MCF 10A (cell line): ENCODE results near the gene KCNB1. TPM values are rescaled to one million over a fixed set of nuclear protein-coding genes. Genes with fewer than 3 reads are reported as not detected.

Experiments
- BruUV-seq: library from RNA; stranded (reverse); fragments of 400-500 nt; replicated peaks from 2 replicates; lab custom pipeline; 2021; lab: Mats Ljungman, UMichigan
- CTCF ChIA-PET: fragments of 300-600 bp; sonication (Branson Sonifier 250); formaldehyde crosslinking; extraction: SDS; loops from one replicate; lab custom pipeline; 2021; ENCODE audit warnings: antibody characterized with exemption, inconsistent platforms; lab: Yijun Ruan, JAX
- POLR2A ChIA-PET: fragments of 300-600, 350-650 bp; sonication (Branson Sonifier 250); formaldehyde crosslinking; extraction: SDS; loops from one replicate; lab custom pipeline; 2020; ENCODE audit warnings: antibody characterized with exemption, inconsistent platforms; lab: Yijun Ruan, JAX
- DNase-seq: peaks from one replicate; pipeline ENCODE4 v3.0.0-alpha.2; 2018; ENCODE audit not compliant: unreplicated experiment
- H3K27ac Mint-ChIP-seq: one replicate; pipeline ENCODE4 v1.8.0; 2022; ENCODE audit warnings: mild to moderate bottlenecking, low read depth, mixed read lengths; ENCODE audit not compliant: unreplicated experiment
- H3K27me3 Mint-ChIP-seq: one replicate; pipeline ENCODE4 v1.8.0; 2022; ENCODE audit warnings: mixed read lengths; ENCODE audit not compliant: insufficient read depth, unreplicated experiment
- H3K36me3 Mint-ChIP-seq: one replicate; pipeline ENCODE4 v1.8.0; 2022; ENCODE audit warnings: mild to moderate bottlenecking, moderate library complexity, mixed read lengths; ENCODE audit not compliant: insufficient read depth, unreplicated experiment
- H3K4me1 Mint-ChIP-seq: one replicate; pipeline ENCODE4 v1.8.0; 2022; ENCODE audit warnings: mixed read lengths; ENCODE audit not compliant: insufficient read depth, unreplicated experiment
- H3K4me3 Mint-ChIP-seq: one replicate; pipeline ENCODE4 v1.8.0; 2022; ENCODE audit warnings: mild to moderate bottlenecking, moderate library complexity, mixed read lengths; ENCODE audit not compliant: unreplicated experiment
- H3K9me3 Mint-ChIP-seq: one replicate; pipeline ENCODE4 v1.8.0; 2022; ENCODE audit warnings: mixed read lengths; ENCODE audit not compliant: unreplicated experiment
- intact Hi-C: fragments of 100-400 bp; cut with micrococcal nuclease; formaldehyde crosslinking; loops from 2 replicates; pipeline ENCODE4 v1.14.1; 2022
- total RNA-seq: library from RNA; stranded (reverse); gene quantifications from 2 replicates; pipeline ENCODE4 v1.2.3, GENCODE V29; 2022
- TF ChIP-seq, protein P1 (sequence below): fragments of 200-600 bp; IDR thresholded peaks from one replicate; pipeline ENCODE4 v1.8.0; 2022; ENCODE audit warnings: antibody characterized with exemption, mild to moderate bottlenecking; ENCODE audit not compliant: unreplicated experiment

Gene KCNB1
- total RNA-seq, 1 experiment from 2014 or later = 2.8 TPM

GRCh38 chr20:49319208-49319809, 163.2 kb downstream of the KCNB1 start:
- ChIA-PET CTCF (interaction anchor here (0.6 to 1.7 kb wide), 8 partner anchors 14 to 527 kb away, joined by 3 to 5 read pairs (median 4); no protein-coding TSS in a partner anchor), POLR2A (interaction anchor here (1.5 kb wide), 1 partner anchor 43 kb away, joined by 6 read pairs; no protein-coding TSS in a partner anchor)
- TF ChIP-seq, protein P1, sequence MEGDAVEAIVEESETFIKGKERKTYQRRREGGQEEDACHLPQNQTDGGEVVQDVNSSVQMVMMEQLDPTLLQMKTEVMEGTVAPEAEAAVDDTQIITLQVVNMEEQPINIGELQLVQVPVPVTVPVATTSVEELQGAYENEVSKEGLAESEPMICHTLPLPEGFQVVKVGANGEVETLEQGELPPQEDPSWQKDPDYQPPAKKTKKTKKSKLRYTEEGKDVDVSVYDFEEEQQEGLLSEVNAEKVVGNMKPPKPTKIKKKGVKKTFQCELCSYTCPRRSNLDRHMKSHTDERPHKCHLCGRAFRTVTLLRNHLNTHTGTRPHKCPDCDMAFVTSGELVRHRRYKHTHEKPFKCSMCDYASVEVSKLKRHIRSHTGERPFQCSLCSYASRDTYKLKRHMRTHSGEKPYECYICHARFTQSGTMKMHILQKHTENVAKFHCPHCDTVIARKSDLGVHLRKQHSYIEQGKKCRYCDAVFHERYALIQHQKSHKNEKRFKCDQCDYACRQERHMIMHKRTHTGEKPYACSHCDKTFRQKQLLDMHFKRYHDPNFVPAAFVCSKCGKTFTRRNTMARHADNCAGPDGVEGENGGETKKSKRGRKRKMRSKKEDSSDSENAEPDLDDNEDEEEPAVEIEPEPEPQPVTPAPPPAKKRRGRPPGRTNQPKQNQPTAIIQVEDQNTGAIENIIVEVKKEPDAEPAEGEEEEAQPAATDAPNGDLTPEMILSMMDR = no peak
- Mint-ChIP-seq H3K27me3 (peaks cover 40% of the 10 kb centered on the region), H3K36me3 (no peaks in the 10 kb centered on the region), H3K27ac (no peak overlapping the region), H3K4me3 (no peak overlapping the region), H3K4me1 (no peaks in the 10 kb centered on the region), H3K9me3 (no peaks in the 10 kb centered on the region)
- no TSS peak for BruUV-seq
- intact Hi-C loops = no loop called here
- no peak for DNase-seq

DNA sequence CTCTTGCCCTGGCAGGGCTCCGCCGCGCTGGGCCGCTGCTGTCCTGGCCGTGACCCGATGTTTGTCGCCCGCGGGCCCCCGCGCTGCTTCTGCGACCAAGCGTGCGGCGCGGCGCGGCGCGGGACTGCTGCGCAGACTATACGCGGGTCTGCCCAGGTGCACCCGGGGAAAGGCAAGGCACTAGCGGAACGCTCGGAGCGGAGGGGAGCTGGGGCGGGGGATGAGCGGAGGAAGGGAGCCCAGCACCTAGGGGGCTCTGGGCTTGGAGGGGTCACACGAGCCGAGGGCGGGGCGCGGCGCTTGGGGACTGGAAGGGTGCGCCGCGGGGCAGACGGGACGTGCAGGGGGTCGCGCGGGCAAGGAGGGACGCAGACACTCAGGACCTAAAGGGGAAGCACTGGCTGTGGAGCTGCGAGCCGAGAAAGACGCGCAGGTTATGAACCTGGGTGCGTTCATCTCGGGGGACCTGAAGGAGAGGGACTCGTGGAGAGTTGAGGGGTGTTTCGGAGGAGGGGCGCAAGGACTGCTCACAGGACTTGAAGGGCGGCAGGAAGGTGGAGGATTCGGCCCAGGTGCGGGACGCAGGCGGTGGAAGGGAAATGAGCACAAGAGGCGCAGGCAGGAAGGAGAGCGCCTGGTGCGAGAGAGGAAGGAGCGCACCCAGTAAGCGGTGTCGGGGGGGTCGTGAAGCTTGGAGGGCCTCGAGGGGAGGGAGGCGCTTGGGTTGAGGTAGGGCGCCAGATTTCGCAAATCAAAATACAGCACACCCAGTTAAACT, 163.8 kb downstream of the KCNB1 start:
- Mint-ChIP-seq H3K4me1 (no peaks in the 10 kb centered on the region), H3K27ac (no peak overlapping the region), H3K36me3 (no peaks in the 10 kb centered on the region), H3K27me3 (peaks cover 40% of the 10 kb centered on the region), H3K9me3 (no peaks in the 10 kb centered on the region), H3K4me3 (no peak overlapping the region)
- intact Hi-C loops = no loop called here
- BruUV-seq = no TSS peak
- DNase-seq = no peak
- TF ChIP-seq, protein P1 = no peak
- ChIA-PET POLR2A (interaction anchor here (0.6 to 1.0 kb wide), 2 partner anchors 37 to 109 kb away, joined by 3 to 4 read pairs; no protein-coding TSS in a partner anchor), CTCF (interaction anchor here (0.7 to 1.7 kb wide), 3 partner anchors 18 to 528 kb away, joined by 3 to 4 read pairs (median 4); no protein-coding TSS in a partner anchor)

DNA sequence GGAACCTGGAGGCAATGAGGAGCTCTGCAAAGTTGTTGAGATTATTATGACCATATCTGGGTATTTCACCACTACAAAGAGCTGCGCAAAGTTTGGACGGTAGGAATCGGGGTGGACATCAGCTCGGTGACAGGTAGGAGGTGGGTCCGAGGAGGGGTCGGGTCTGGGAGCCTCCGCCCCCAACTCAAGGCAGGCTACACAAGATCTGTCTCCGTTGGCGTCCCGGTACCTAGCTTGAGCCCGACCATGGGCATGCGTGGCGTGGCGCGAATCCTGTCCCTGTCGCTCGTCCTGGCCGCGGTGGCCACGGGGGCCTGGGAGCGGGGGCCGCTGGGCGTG, 164.4 kb downstream of the KCNB1 start:
- no peak for DNase-seq
- Mint-ChIP-seq H3K27ac (no peak overlapping the region), H3K36me3 (no peaks in the 10 kb centered on the region), H3K4me1 (no peaks in the 10 kb centered on the region), H3K4me3 (no peak overlapping the region), H3K9me3 (no peaks in the 10 kb centered on the region), H3K27me3 (peaks cover 40% of the 10 kb centered on the region)
- intact Hi-C loops = no loop called here
- POLR2A ChIA-PET = interaction anchor here (1.0 kb wide), 1 partner anchor 37 kb away, joined by 4 read pairs; no protein-coding TSS in a partner anchor
- BruUV-seq = no TSS peak
- CTCF ChIA-PET = interaction anchor here (0.5 kb wide), 1 partner anchor 602 kb away, joined by 3 read pairs; no protein-coding TSS in a partner anchor
- TF ChIP-seq, protein P1 = no peak

DNA sequence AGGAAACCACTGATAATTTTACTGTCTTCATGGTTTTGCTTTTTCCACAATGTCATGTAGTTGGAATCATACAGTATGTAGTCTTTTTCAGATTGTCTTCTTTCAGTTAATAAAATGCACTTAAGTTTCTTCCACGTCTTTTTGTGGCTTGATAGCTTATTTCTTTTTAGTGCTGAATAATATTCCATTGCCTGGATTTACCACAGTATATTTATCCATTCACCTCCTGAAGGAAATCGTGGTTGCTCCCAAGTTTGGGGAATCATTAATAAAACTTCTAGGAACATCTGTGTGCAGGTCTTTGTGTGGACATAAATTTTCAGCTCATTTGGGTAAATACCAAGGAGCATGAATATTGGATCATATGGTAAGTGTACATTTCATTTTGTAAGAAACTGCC, 165.8 kb downstream of the KCNB1 start:
- ChIA-PET POLR2A (interaction anchor here (0.8 to 1.4 kb wide), 2 partner anchors 10 to 103 kb away, joined by 3 read pairs; no protein-coding TSS in a partner anchor), CTCF (no interaction called here)
- intact Hi-C loops = no loop called here
- no peaks in the 10 kb centered on the region for H3K9me3 Mint-ChIP-seq
- DNase-seq = no peak
- H3K4me3 Mint-ChIP-seq = no peak overlapping the region
- no peaks in the 10 kb centered on the region for H3K4me1 Mint-ChIP-seq
- no peak overlapping the region for H3K27ac Mint-ChIP-seq
- BruUV-seq = no TSS peak
- no peaks in the 10 kb centered on the region for H3K36me3 Mint-ChIP-seq
- TF ChIP-seq, protein P1 = no peak
- peaks cover 40% of the 10 kb centered on the region for H3K27me3 Mint-ChIP-seq
